ENCODE results near the gene RSPRY1.
"Not testable (repeated sequence)": the region's sequence is repeated elsewhere in the genome, so short reads cannot be mapped to it uniquely, and the experiment has no call there.

Gene RSPRY1

GRCh38 chr16:57265850-57266530, 79.9 kb downstream of the RSPRY1 start:
- Mint-ChIP-seq H3K36me3 (ENCODE audit: low read depth) (no peaks in the 10 kb centered on the region), H3K9me3 (no peaks in the 10 kb centered on the region), H3K27me3 (ENCODE audit: low read depth) (no peaks in the 10 kb centered on the region), H3K4me1 (ENCODE audit: low read depth) (peaks cover 30% of the 10 kb centered on the region), H3K4me3 (peak overlapping the region; percentile 56), H3K27ac (peak overlapping the region; percentile 44)
- DNase-seq (ENCODE audit: low spot score): no peak

DNA sequence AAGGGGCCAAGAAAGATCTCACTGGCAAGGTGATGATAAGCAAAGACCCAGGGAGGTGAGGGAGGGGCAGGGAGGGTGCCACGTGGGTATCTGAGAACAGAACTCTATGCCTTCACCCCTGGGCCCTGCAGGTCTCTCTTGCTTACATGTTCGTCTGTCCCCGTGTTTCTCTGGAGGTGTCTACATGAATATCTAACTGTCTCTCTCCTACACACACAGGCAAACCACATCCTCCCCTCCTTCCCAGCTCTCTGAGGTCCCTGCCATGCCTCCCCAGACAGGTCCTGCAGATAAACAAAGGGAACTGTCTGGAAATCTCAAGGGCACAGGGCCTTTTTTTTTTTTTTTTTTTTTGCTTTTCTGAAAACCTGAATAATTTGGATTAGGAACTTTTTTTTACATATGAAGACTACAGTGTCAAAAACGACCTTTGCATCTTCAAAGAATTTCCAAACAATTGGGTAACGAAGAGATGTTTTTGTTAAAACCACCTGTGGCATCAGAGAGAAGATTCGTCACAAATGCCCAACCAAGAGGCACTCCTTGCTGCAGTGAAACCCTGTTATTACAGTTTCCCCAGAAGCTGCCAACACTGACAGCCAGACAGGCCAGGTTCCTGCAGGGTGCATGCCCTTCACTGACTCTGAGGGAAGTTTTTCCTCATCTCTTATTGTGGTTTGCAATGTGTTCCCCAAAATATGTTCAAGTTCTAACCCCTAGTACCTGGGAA, 80.6 kb downstream of the RSPRY1 start:
- Mint-ChIP-seq H3K27me3 (ENCODE audit: low read depth) (no peaks in the 10 kb centered on the region), H3K36me3 (ENCODE audit: low read depth) (no peaks in the 10 kb centered on the region), H3K27ac (peak overlapping the region; percentile 44), H3K9me3 (no peaks in the 10 kb centered on the region), H3K4me3 (peak overlapping the region; percentile 56), H3K4me1 (ENCODE audit: low read depth) (peaks cover 30% of the 10 kb centered on the region)
- no peak for DNase-seq (ENCODE audit: low spot score)

GRCh38 chr16:57267343-57267742, 81.2 kb downstream of the RSPRY1 start:
- not testable (repeated sequence) for H3K27me3 Mint-ChIP-seq (ENCODE audit: low read depth); H3K36me3 Mint-ChIP-seq (ENCODE audit: low read depth); DNase-seq (ENCODE audit: low spot score); H3K27ac Mint-ChIP-seq; H3K4me3 Mint-ChIP-seq; H3K9me3 Mint-ChIP-seq
- peaks cover 30% of the 10 kb centered on the region for H3K4me1 Mint-ChIP-seq (ENCODE audit: low read depth)

GRCh38 chr16:57268804-57269800, 83.0 kb downstream of the RSPRY1 start:
- DNase-seq (ENCODE audit: low spot score): no peak
- peak overlapping the region; percentile 45 for H3K27ac Mint-ChIP-seq
- H3K4me3 Mint-ChIP-seq: no peak overlapping the region
- peaks cover 30% of the 10 kb centered on the region for H3K4me1 Mint-ChIP-seq (ENCODE audit: low read depth)
- H3K36me3 Mint-ChIP-seq (ENCODE audit: low read depth): no peaks in the 10 kb centered on the region
- H3K27me3 Mint-ChIP-seq (ENCODE audit: low read depth): no peaks in the 10 kb centered on the region
- no peaks in the 10 kb centered on the region for H3K9me3 Mint-ChIP-seq

DNA sequence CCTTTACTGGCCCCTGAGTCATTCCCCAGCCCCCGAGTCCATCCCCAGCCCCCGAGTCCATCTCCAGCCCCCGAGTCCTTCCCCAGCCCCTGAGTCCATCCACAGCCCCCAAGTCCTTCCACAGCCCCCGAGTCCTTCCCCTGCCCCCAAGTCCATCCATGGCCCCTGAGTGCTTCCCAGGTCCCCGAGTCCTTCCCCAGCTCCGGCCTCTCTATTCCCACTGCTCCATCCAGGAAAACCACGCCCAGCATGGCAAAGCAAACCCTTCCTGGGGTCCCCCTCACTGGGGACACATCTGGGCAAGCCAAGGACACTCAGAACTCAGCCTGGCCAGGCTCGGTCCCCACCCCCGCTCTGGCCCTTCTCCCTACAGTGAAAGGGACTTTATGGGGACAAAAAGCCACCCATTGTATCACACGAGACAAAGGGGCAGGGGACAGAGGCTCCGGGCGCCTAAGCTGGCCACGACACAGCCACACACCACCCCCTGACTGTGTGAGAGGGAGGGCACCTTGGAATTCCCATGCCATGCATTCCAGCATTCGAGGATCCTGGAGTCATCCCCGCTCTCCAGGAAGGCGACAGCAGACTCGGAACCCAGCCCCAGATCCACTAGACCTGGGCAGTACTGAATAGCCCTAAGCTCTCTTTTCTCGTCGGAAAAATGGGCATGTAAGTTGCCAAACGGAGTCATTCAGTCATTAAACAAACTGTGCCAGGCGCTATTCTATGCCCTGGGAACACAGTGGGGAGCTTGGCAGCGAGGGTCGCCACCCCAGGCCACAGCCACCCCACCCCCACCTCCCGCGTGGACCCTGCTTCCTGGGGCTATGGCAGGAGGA, 84.3 kb downstream of the RSPRY1 start:
- no peak overlapping the region for H3K27ac Mint-ChIP-seq
- H3K4me3 Mint-ChIP-seq: no peak overlapping the region
- no peaks in the 10 kb centered on the region for H3K36me3 Mint-ChIP-seq (ENCODE audit: low read depth)
- H3K4me1 Mint-ChIP-seq (ENCODE audit: low read depth): peaks cover 30% of the 10 kb centered on the region
- no peak for DNase-seq (ENCODE audit: low spot score)
- H3K9me3 Mint-ChIP-seq: no peaks in the 10 kb centered on the region
- H3K27me3 Mint-ChIP-seq (ENCODE audit: low read depth): no peaks in the 10 kb centered on the region

GRCh38 chr16:57271063-57271345, 84.9 kb downstream of the RSPRY1 start:
- Mint-ChIP-seq H3K4me1 (ENCODE audit: low read depth) (peaks cover 32% of the 10 kb centered on the region), H3K9me3 (no peaks in the 10 kb centered on the region), H3K27ac (no peak overlapping the region), H3K27me3 (ENCODE audit: low read depth) (no peaks in the 10 kb centered on the region), H3K36me3 (ENCODE audit: low read depth) (no peaks in the 10 kb centered on the region), H3K4me3 (no peak overlapping the region)
- no peak for DNase-seq (ENCODE audit: low spot score)

- Mint-ChIP-seq H3K27ac (no peak overlapping the region), H3K9me3 (no peaks in the 10 kb centered on the region), H3K36me3 (ENCODE audit: low read depth) (no peaks in the 10 kb centered on the region), H3K4me3 (no peak overlapping the region), H3K4me1 (ENCODE audit: low read depth) (peaks cover 29% of the 10 kb centered on the region), H3K27me3 (ENCODE audit: low read depth) (no peaks in the 10 kb centered on the region)
- no peak for DNase-seq (ENCODE audit: low spot score)
Measured at GRCh38 chr16:57271867-57272495, 85.9 kb downstream of the RSPRY1 start.

DNA sequence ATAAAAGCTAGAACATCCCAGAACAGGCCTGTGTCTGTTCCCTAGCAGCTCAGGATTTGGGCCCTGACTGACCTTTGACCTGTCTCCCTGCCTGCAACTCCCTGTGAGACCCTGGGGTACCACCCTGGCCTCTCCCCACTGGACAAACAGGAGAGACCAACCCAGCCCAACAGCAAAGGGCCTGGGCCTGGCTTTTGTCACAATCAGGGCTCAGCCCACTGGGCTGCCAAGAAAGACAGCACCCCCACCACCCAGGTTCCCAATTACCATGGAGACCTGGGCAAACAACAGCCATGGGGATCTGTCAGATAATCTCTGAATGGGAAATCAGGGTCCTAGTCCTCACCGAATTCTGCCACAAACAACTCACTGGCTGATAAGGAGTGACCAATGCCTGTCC, 87.2 kb downstream of the RSPRY1 start:
- H3K36me3 Mint-ChIP-seq (ENCODE audit: low read depth): no peaks in the 10 kb centered on the region
- H3K4me3 Mint-ChIP-seq: no peak overlapping the region
- DNase-seq (ENCODE audit: low spot score): no peak
- H3K9me3 Mint-ChIP-seq: no peaks in the 10 kb centered on the region
- H3K27ac Mint-ChIP-seq: no peak overlapping the region
- no peaks in the 10 kb centered on the region for H3K27me3 Mint-ChIP-seq (ENCODE audit: low read depth)
- peaks cover 29% of the 10 kb centered on the region for H3K4me1 Mint-ChIP-seq (ENCODE audit: low read depth)

GRCh38 chr16:57273826-57274225, 87.7 kb downstream of the RSPRY1 start:
- peaks cover 25% of the 10 kb centered on the region for H3K4me1 Mint-ChIP-seq (ENCODE audit: low read depth)

GRCh38 chr16:57275946-57276345, 89.8 kb downstream of the RSPRY1 start:
- not testable (repeated sequence) for H3K4me3 Mint-ChIP-seq; H3K36me3 Mint-ChIP-seq (ENCODE audit: low read depth); H3K9me3 Mint-ChIP-seq; H3K27me3 Mint-ChIP-seq (ENCODE audit: low read depth); H3K27ac Mint-ChIP-seq; DNase-seq (ENCODE audit: low spot score)
- H3K4me1 Mint-ChIP-seq (ENCODE audit: low read depth): peaks cover 34% of the 10 kb centered on the region

More at GRCh38 chr16:57273826-57274225, 87.7 kb downstream of the RSPRY1 start:
- Mint-ChIP-seq H3K4me3 (no peak overlapping the region), H3K27me3 (ENCODE audit: low read depth) (no peaks in the 10 kb centered on the region), H3K9me3 (no peaks in the 10 kb centered on the region), H3K27ac (no peak overlapping the region), H3K36me3 (ENCODE audit: low read depth) (no peaks in the 10 kb centered on the region)
- no peak for DNase-seq (ENCODE audit: low spot score)

- Mint-ChIP-seq H3K9me3 (no peaks in the 10 kb centered on the region), H3K27ac (no peak overlapping the region)
Measured at GRCh38 chr16:57276596-57276995, 90.5 kb downstream of the RSPRY1 start.

GRCh38 chr16:57277586-57277985, 91.5 kb downstream of the RSPRY1 start:
- peak overlapping the region; percentile 70 for H3K27ac Mint-ChIP-seq

More at GRCh38 chr16:57276596-57276995, 90.5 kb downstream of the RSPRY1 start:
- Mint-ChIP-seq H3K27me3 (ENCODE audit: low read depth) (peaks cover 8% of the 10 kb centered on the region), H3K4me1 (ENCODE audit: low read depth) (peaks cover 34% of the 10 kb centered on the region), H3K4me3 (peak overlapping the region; percentile 18), H3K36me3 (ENCODE audit: low read depth) (no peaks in the 10 kb centered on the region)
- no peak for DNase-seq (ENCODE audit: low spot score)

GRCh38 chr16:57278494-57278893, 92.4 kb downstream of the RSPRY1 start:
- Mint-ChIP-seq H3K27ac (no peak overlapping the region), H3K4me3 (no peak overlapping the region), H3K4me1 (ENCODE audit: low read depth) (peaks cover 34% of the 10 kb centered on the region)

More at GRCh38 chr16:57277586-57277985, 91.5 kb downstream of the RSPRY1 start:
- Mint-ChIP-seq H3K4me1 (ENCODE audit: low read depth) (peaks cover 34% of the 10 kb centered on the region), H3K36me3 (ENCODE audit: low read depth) (no peaks in the 10 kb centered on the region), H3K9me3 (no peaks in the 10 kb centered on the region), H3K4me3 (peak overlapping the region; percentile 77), H3K27me3 (ENCODE audit: low read depth) (peaks cover 17% of the 10 kb centered on the region)
- peak; percentile 73 for DNase-seq (ENCODE audit: low spot score)

More at GRCh38 chr16:57278494-57278893, 92.4 kb downstream of the RSPRY1 start:
- Mint-ChIP-seq H3K27me3 (ENCODE audit: low read depth) (peaks cover 26% of the 10 kb centered on the region), H3K9me3 (no peaks in the 10 kb centered on the region), H3K36me3 (ENCODE audit: low read depth) (no peaks in the 10 kb centered on the region)
- DNase-seq (ENCODE audit: low spot score): no peak

All from T-helper 2 cell treated with Interferon-gamma antibody and Interleukin-4, amounts not matched to agents 5 μg/mL and 100 μg/mL, for 36 hours (primary cell).